ACC112 (cell line): ENCODE results near the gene DYRK1B.

Experiments
- H2AFZ ChIP-seq: fragments of 200-600 bp; sonication (generic); one replicate; pipeline ENCODE4 v1.6.0; 2017; ENCODE audit warnings: antibody characterized with exemption, low read length; ENCODE audit not compliant: unreplicated experiment
- H3K27ac ChIP-seq: fragments of 200-600 bp; sonication (generic); 2 replicates; pipeline ENCODE4 v1.5.1; 2014; ENCODE audit warnings: low read depth, mild to moderate bottlenecking, antibody characterized with exemption, low read length, moderate library complexity
- H3K27me3 ChIP-seq: fragments of 200-600 bp; sonication (generic); 2 replicates; pipeline ENCODE4 v1.6.1; 2014; ENCODE audit warnings: mild to moderate bottlenecking, antibody characterized with exemption, low read length, moderate library complexity, mixed read lengths; ENCODE audit not compliant: insufficient read depth
- H3K36me3 ChIP-seq: fragments of 200-600 bp; sonication (generic); 2 replicates; pipeline ENCODE4 v1.6.1; 2016; ENCODE audit warnings: mild to moderate bottlenecking, antibody characterized with exemption, low read length, moderate library complexity, mixed read lengths; ENCODE audit not compliant: insufficient read depth
- H3K4me1 ChIP-seq: fragments of 200-600 bp; sonication (generic); one replicate; pipeline ENCODE4 v1.6.1; 2016; ENCODE audit warnings: low read length, mixed read lengths; ENCODE audit not compliant: insufficient read depth, unreplicated experiment, control insufficient read depth
- H3K4me3 ChIP-seq: fragments of 200-600 bp; sonication (generic); 2 replicates; pipeline ENCODE4 v1.5.1; 2014; ENCODE audit warnings: mild to moderate bottlenecking, low read depth, low read length
- H3K79me2 ChIP-seq: fragments of 200-600 bp; sonication (generic); one replicate; pipeline ENCODE4 v1.6.0; 2016; ENCODE audit warnings: low read length; ENCODE audit not compliant: control insufficient read depth, unreplicated experiment, insufficient read depth

DYRK1B gene

GRCh38 chr19:39830847-39831246 is 3.1 kb downstream of the DYRK1B start:
- peaks cover 10% of the 10 kb centered on the region for H3K4me1 ChIP-seq
- no peaks in the 10 kb centered on the region for H3K27me3 ChIP-seq
- no peak overlapping the region for H2AFZ ChIP-seq
- peaks cover 4% of the 10 kb centered on the region; the same call in 1 of the 2 replicates for H3K36me3 ChIP-seq
- no peaks in the 10 kb centered on the region for H3K79me2 ChIP-seq
- no peak overlapping the region for H3K4me3 ChIP-seq
- no peak overlapping the region for H3K27ac ChIP-seq

GRCh38 chr19:39830406-39830805 is 3.6 kb downstream of the DYRK1B start:
- H3K27me3 ChIP-seq = no peaks in the 10 kb centered on the region
- peaks cover 4% of the 10 kb centered on the region; the same call in 1 of the 2 replicates for H3K36me3 ChIP-seq
- no peak overlapping the region for H3K27ac ChIP-seq
- H3K4me3 ChIP-seq = no peak overlapping the region
- H3K4me1 ChIP-seq = peaks cover 10% of the 10 kb centered on the region
- no peak overlapping the region for H2AFZ ChIP-seq
- no peaks in the 10 kb centered on the region for H3K79me2 ChIP-seq

- peaks cover 3% of the 10 kb centered on the region; the same call in 1 of the 2 replicates for H3K36me3 ChIP-seq
- no peaks in the 10 kb centered on the region for H3K79me2 ChIP-seq
- no peak overlapping the region for H2AFZ ChIP-seq
- no peak overlapping the region for H3K27ac ChIP-seq
- H3K4me1 ChIP-seq = peaks cover 12% of the 10 kb centered on the region
- H3K4me3 ChIP-seq = no peak overlapping the region
- H3K27me3 ChIP-seq = no peaks in the 10 kb centered on the region
Observed at GRCh38 chr19:39829702-39830275, 4.2 kb downstream of the DYRK1B start.

- Histone ChIP-seq H3K27ac (no peak overlapping the region), H3K4me1 (peaks cover 14% of the 10 kb centered on the region), H3K36me3 (no peaks in the 10 kb centered on the region), H2AFZ (no peak overlapping the region), H3K27me3 (no peaks in the 10 kb centered on the region), H3K4me3 (no peak overlapping the region), H3K79me2 (peaks cover 2% of the 10 kb centered on the region)
Observed at GRCh38 chr19:39828654-39829032, 5.3 kb downstream of the DYRK1B start.

- H3K79me2 ChIP-seq = peaks cover 4% of the 10 kb centered on the region
- no peak overlapping the region for H2AFZ ChIP-seq
- no peaks in the 10 kb centered on the region for H3K27me3 ChIP-seq
- no peak overlapping the region for H3K27ac ChIP-seq
- peaks cover 14% of the 10 kb centered on the region for H3K4me1 ChIP-seq
- H3K4me3 ChIP-seq = no peak overlapping the region
- no peaks in the 10 kb centered on the region for H3K36me3 ChIP-seq
Observed at GRCh38 chr19:39828015-39828653, 5.8 kb downstream of the DYRK1B start.

- no peak overlapping the region for H2AFZ ChIP-seq
- no peaks in the 10 kb centered on the region for H3K27me3 ChIP-seq
- H3K4me3 ChIP-seq = no peak overlapping the region
- H3K4me1 ChIP-seq = peaks cover 6% of the 10 kb centered on the region
- no peaks in the 10 kb centered on the region for H3K36me3 ChIP-seq
- peaks cover 4% of the 10 kb centered on the region for H3K79me2 ChIP-seq
- no peak overlapping the region for H3K27ac ChIP-seq
Observed at GRCh38 chr19:39827216-39827615, 6.7 kb downstream of the DYRK1B start.

GRCh38 chr19:39826311-39826945 is 7.5 kb downstream of the DYRK1B start:
- H3K79me2 ChIP-seq = peaks cover 4% of the 10 kb centered on the region
- H3K4me3 ChIP-seq = no peak overlapping the region
- H3K4me1 ChIP-seq = peaks cover 4% of the 10 kb centered on the region
- no peak overlapping the region for H2AFZ ChIP-seq
- H3K27me3 ChIP-seq = no peaks in the 10 kb centered on the region
- no peak overlapping the region for H3K27ac ChIP-seq
- no peaks in the 10 kb centered on the region for H3K36me3 ChIP-seq

- H2AFZ ChIP-seq = no peak overlapping the region
- H3K4me3 ChIP-seq = no peak overlapping the region
- peaks cover 4% of the 10 kb centered on the region for H3K4me1 ChIP-seq
- no peaks in the 10 kb centered on the region for H3K36me3 ChIP-seq
- H3K27ac ChIP-seq = no peak overlapping the region
- H3K79me2 ChIP-seq = peaks cover 4% of the 10 kb centered on the region
- H3K27me3 ChIP-seq = no peaks in the 10 kb centered on the region
Observed at GRCh38 chr19:39825531-39826076, 8.4 kb downstream of the DYRK1B start.

- Histone ChIP-seq H3K27ac (no peak overlapping the region), H3K36me3 (no peaks in the 10 kb centered on the region), H3K79me2 (peaks cover 4% of the 10 kb centered on the region), H3K4me3 (no peak overlapping the region), H3K4me1 (peaks cover 4% of the 10 kb centered on the region), H2AFZ (no peak overlapping the region), H3K27me3 (no peaks in the 10 kb centered on the region)
Observed at GRCh38 chr19:39825093-39825463, 8.9 kb downstream of the DYRK1B start.

- no peaks in the 10 kb centered on the region for H3K36me3 ChIP-seq
- H3K4me1 ChIP-seq = peaks cover 4% of the 10 kb centered on the region
- no peak overlapping the region for H3K27ac ChIP-seq
- peaks cover 4% of the 10 kb centered on the region for H3K79me2 ChIP-seq
- no peak overlapping the region for H2AFZ ChIP-seq
- no peaks in the 10 kb centered on the region for H3K27me3 ChIP-seq
- H3K4me3 ChIP-seq = peak overlapping the region; percentile 81
Observed at GRCh38 chr19:39824143-39825092, 9.5 kb downstream of the DYRK1B start.
